NB4 (cell line): Measurements from ENCODE around the gene SLCO3A1.

Experiments
- DNase-seq: peaks from one replicate; pipeline ENCODE4 v3.0.0; 2010; ENCODE audit warnings: low read depth
- H3K4me3 ChIP-seq: one replicate; pipeline ENCODE4 v1.5.1; 2011; ENCODE audit warnings: mild to moderate bottlenecking, low read depth, low read length, moderate library complexity
- MYC ChIP-seq: IDR thresholded peaks from 2 replicates; pipeline ENCODE4 v1.6.1; 2011; ENCODE audit warnings: low read depth, low read length
- POLR2A ChIP-seq: IDR thresholded peaks from 2 replicates; pipeline ENCODE4 v1.6.1; 2011; ENCODE audit warnings: mild to moderate bottlenecking; ENCODE audit not compliant: insufficient read length; ENCODE audit errors: extremely low read depth
- TF ChIP-seq, protein P1 (sequence below): IDR thresholded peaks from 2 replicates; pipeline ENCODE4 v1.6.1; 2011; ENCODE audit warnings: low read depth, low read length
- TF ChIP-seq, protein P2 (sequence below): IDR thresholded peaks from one replicate; pipeline ENCODE4 v1.5.1; 2012; ENCODE audit warnings: low read depth, low read length

Gene SLCO3A1

DNA sequence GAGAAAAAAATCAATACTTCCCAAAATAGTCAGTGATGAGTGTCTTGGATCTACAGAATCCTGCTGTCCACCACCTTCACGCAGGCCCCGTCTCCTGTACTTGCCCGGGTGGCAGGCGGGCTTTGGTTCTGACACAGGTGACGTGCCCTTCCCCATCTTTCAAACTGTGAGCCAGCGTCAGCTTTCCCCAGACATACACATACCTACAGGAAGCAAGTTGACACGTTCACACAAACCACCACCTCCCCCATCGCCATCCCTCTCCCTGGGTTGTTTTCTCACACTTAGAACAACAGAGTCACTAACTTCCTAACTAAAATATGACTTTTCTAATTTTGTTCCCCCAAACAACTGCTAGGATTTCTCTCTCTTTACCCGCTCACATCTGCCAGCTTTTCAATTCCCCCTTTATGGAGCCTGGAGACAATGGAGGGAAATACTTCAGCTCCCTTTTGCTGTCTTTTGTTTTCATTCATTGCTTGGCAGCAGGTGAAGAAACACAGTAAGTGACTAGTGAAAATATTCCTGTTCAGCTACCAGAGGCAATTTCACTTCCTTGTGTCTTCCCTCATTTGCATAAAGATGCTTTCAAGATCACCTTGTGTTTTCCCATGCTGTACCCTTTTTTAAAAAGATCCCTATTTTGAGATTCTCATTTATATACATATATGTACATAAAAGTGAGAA lies 248.3 kb downstream of the SLCO3A1 start:
- TF ChIP-seq POLR2A: no peak
- TF ChIP-seq, protein P1, sequence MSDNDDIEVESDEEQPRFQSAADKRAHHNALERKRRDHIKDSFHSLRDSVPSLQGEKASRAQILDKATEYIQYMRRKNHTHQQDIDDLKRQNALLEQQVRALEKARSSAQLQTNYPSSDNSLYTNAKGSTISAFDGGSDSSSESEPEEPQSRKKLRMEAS: no peak
- DNase-seq: no peak
- H3K4me3 ChIP-seq: no peak overlapping the region

DNA sequence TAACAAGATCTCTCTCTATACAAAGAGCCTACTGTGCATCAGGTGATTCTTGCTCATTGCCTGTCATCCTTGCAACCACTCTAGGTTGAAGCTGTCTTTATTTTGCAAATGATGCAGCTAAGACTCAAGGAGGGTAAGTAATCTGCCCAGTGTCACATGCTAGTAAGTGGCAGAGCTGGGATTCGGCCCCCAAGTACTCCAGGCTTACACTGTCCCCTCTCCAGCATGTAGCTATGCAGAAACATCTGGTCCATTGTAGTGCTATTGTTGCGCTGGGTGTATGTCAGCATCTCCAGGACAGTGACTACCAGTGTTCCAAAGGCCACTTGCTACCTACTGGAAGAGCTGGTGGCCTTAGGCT lies 248.9 kb downstream of the SLCO3A1 start:
- TF ChIP-seq, protein P2, sequence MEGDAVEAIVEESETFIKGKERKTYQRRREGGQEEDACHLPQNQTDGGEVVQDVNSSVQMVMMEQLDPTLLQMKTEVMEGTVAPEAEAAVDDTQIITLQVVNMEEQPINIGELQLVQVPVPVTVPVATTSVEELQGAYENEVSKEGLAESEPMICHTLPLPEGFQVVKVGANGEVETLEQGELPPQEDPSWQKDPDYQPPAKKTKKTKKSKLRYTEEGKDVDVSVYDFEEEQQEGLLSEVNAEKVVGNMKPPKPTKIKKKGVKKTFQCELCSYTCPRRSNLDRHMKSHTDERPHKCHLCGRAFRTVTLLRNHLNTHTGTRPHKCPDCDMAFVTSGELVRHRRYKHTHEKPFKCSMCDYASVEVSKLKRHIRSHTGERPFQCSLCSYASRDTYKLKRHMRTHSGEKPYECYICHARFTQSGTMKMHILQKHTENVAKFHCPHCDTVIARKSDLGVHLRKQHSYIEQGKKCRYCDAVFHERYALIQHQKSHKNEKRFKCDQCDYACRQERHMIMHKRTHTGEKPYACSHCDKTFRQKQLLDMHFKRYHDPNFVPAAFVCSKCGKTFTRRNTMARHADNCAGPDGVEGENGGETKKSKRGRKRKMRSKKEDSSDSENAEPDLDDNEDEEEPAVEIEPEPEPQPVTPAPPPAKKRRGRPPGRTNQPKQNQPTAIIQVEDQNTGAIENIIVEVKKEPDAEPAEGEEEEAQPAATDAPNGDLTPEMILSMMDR: no peak
- TF ChIP-seq MYC: no peak
- no peak for TF ChIP-seq POLR2A
- TF ChIP-seq, protein P1: no peak
- no peak overlapping the region for H3K4me3 ChIP-seq
- no peak for DNase-seq

DNA sequence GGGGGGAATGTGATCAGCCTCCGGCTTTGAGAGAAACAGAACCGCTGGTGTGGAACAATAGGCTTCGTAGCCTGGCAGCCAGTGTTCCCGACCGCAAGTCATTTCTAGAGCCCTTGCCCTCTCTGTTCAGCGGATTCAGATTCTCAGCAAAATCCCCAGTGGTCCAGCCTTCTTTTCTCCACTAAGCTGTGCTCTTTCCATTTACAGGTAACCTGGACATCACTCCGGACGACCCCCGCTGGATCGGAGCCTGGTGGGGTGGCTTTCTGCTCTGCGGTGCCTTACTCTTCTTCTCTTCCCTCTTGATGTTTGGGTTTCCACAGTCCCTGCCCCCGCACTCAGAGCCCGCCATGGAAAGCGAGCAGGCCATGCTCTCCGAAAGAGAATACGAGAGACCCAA lies 250.6 kb downstream of the SLCO3A1 start:
- DNase-seq: no peak
- H3K4me3 ChIP-seq: no peak overlapping the region
- TF ChIP-seq, protein P1: no peak
- TF ChIP-seq MYC (no peak), POLR2A (no peak)
- TF ChIP-seq, protein P2: no peak

DNA sequence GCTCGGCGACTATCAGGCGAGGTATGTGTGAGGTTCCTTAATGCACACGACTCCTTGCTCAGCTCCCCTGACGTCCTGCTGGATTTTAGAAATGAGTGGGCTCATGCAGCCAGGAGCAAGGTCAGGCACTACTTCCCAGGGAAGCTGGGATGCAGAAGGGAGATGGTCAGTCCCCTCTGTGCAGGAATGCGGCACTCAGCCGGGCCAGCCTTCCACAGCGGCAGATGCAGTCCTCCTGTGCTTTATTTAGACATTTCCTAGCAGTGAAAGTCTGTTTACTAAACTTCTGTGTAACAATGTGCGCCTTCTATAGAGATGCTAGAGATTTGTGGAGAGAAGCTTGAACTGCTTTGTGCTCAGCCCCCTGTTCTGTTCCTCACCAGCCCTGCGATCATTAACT lies 252.1 kb downstream of the SLCO3A1 start:
- H3K4me3 ChIP-seq: no peak overlapping the region
- no peak for DNase-seq
- TF ChIP-seq, protein P2: no peak
- TF ChIP-seq MYC (no peak), POLR2A (no peak)
- TF ChIP-seq, protein P1: no peak

DNA sequence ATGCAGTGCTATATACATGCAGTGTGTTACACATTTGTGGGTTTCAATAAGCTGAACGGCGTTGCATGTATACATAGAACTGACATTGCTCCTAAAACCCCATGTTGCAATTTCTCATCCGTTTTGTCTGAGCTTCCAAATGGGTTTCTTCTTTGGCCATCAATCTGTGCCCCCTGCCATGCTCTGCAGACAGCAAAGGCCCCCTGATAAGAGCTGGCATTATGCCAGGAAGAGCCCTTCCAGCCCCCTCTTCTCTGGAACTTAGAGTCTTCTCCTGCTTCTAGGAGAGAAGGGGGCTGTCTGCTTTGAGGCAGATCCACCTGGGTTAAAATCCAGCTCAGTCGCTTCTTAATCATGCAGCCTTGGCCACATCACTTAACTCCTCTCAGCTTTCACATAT lies 254.0 kb downstream of the SLCO3A1 start:
- no peak overlapping the region for H3K4me3 ChIP-seq
- DNase-seq: no peak
- TF ChIP-seq, protein P2: no peak
- TF ChIP-seq, protein P1: no peak
- TF ChIP-seq MYC (no peak), POLR2A (no peak)

DNA sequence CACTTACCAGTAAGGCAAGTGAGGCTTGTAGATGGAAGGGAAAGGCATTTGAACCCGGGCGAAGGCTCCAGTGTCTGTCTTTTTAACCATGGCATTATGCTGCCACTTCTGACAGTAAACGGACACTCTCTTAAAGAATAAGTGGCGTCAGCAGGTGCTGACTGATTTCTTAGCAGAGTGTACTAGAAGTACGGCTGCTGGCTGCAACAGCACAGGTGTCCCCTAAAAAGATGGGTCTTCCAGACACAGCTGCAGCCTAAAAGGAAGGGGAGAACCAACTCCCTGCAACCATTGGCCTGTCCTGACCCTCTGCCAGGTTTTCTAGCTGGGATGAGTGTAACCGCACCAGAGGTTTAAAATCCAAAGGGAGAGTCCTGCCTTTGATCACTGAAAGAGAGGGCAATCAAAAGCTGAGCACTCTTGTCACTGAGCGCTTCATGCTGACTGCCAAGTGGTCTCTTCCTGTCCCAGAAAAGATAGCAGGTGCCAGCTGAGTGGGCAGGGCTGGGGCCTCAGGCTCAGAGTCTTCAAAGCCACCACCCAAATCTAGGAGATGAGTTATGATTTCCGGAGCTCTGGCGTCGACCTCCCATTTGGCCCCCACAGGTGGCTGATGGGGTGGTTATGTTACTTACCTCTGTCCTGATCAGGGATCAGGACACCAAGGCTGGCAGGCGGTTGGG lies 255.8 kb downstream of the SLCO3A1 start:
- DNase-seq: no peak
- no peak for TF ChIP-seq POLR2A
- TF ChIP-seq, protein P1: no peak
- no peak for TF ChIP-seq MYC
- TF ChIP-seq, protein P2: no peak

More for the DNA sequence above, 255.8 kb downstream of the SLCO3A1 start:
- no peak overlapping the region for H3K4me3 ChIP-seq
